Activated B cell treated with CpG ODN at 0.5 μM for 24 hours (primary cell): ENCODE measurements around the gene DRGX. TPM values are rescaled to one million over a fixed set of nuclear protein-coding genes. Genes with fewer than 3 reads are reported as not detected.

ENCODE experiments used
- ATAC-seq: fragments of 200-7000 bp; cut with Tn5 transposase; one replicate; pipeline ENCODE4 v1.10.0; 2021; ENCODE audit warnings: low read depth, mild to moderate bottlenecking, moderate library complexity
- CTCF ChIA-PET: fragments of 350-600 bp; sonication (Branson Sonifier 250); formaldehyde crosslinking; loops from one replicate; lab custom pipeline; 2021; ENCODE audit warnings: antibody characterized with exemption; lab: Charles Lee
- POLR2A ChIA-PET: fragments of 350-600 bp; sonication (Branson Sonifier 250); formaldehyde crosslinking; loops from one replicate; lab custom pipeline; 2021; ENCODE audit warnings: antibody characterized with exemption; lab: Charles Lee
- DNase-seq: peaks from one replicate; pipeline ENCODE4 v3.0.0; 2022
- H3K27ac Mint-ChIP-seq: one replicate; pipeline ENCODE4 v1.8.0; 2020; ENCODE audit warnings: mixed read lengths
- H3K27me3 Mint-ChIP-seq: one replicate; pipeline ENCODE4 v1.8.0; 2021; ENCODE audit warnings: mixed read lengths
- H3K36me3 Mint-ChIP-seq: one replicate; pipeline ENCODE4 v1.8.0; 2021; ENCODE audit warnings: low read depth, mixed read lengths
- H3K4me1 Mint-ChIP-seq: one replicate; pipeline ENCODE4 v1.8.0; 2021; ENCODE audit warnings: mixed read lengths
- H3K4me3 Mint-ChIP-seq: one replicate; pipeline ENCODE4 v1.8.0; 2020; ENCODE audit warnings: mild to moderate bottlenecking, mixed read lengths
- H3K9me3 Mint-ChIP-seq: one replicate; pipeline ENCODE4 v1.8.0; 2020; ENCODE audit warnings: mixed read lengths
- CTCF ChIP-seq: fragments of 200-600 bp; IDR thresholded peaks from one replicate; pipeline ENCODE4 v1.8.0; 2022; ENCODE audit warnings: antibody characterized with exemption, mild to moderate bottlenecking
- intact Hi-C: fragments of 100-400 bp; cut with micrococcal nuclease; formaldehyde crosslinking; loops from one replicate; pipeline ENCODE4 v1.15.1; 2024
- total RNA-seq: library from RNA; stranded (reverse); gene quantifications from 2 replicates; pipeline ENCODE4 v1.2.3, GENCODE V29; 2022

The DRGX gene
- total RNA-seq, 1 donor from 2014 or later, result not detected

- no peaks in the 10 kb centered on the region for H3K4me1 Mint-ChIP-seq
- TF ChIP-seq CTCF, result no peak
- H3K27me3 Mint-ChIP-seq, result peaks cover 5% of the 10 kb centered on the region
- no peak overlapping the region for H3K27ac Mint-ChIP-seq
- H3K9me3 Mint-ChIP-seq, result no peaks in the 10 kb centered on the region
- no peak overlapping the region for H3K4me3 Mint-ChIP-seq
- ChIA-PET CTCF (interaction anchor here (1.6 kb wide), 1 partner anchor 11 kb away, joined by 5 read pairs; no protein-coding TSS in a partner anchor), POLR2A (no interaction called here)
- ATAC-seq (no peak), DNase-seq (no peak)
- intact Hi-C loops, result no loop called here
- H3K36me3 Mint-ChIP-seq, result no peaks in the 10 kb centered on the region
Measured at GRCh38 chr10:49419005-49419404, 23.1 kb upstream of the DRGX start.

GRCh38 chr10:49418328-49418727 lies 22.4 kb upstream of the DRGX start:
- Mint-ChIP-seq H3K27me3 (peaks cover 5% of the 10 kb centered on the region), H3K27ac (no peak overlapping the region), H3K36me3 (no peaks in the 10 kb centered on the region), H3K4me3 (no peak overlapping the region), H3K9me3 (no peaks in the 10 kb centered on the region), H3K4me1 (no peaks in the 10 kb centered on the region)
- intact Hi-C loops, result no loop called here
- CTCF ChIA-PET, result interaction anchor here (1.6 kb wide), 1 partner anchor 11 kb away, joined by 5 read pairs; no protein-coding TSS in a partner anchor
- POLR2A ChIA-PET, result no interaction called here
- ATAC-seq (no peak), DNase-seq (no peak)
- no peak for TF ChIP-seq CTCF

- intact Hi-C loops, result no loop called here
- Mint-ChIP-seq H3K4me1 (no peaks in the 10 kb centered on the region), H3K36me3 (no peaks in the 10 kb centered on the region), H3K27ac (no peak overlapping the region), H3K27me3 (peaks cover 5% of the 10 kb centered on the region), H3K9me3 (no peaks in the 10 kb centered on the region), H3K4me3 (no peak overlapping the region)
- CTCF ChIA-PET, result no interaction called here
- POLR2A ChIA-PET, result no interaction called here
- TF ChIP-seq CTCF, result no peak
- DNase-seq (no peak), ATAC-seq (no peak)
Measured at GRCh38 chr10:49418053-49418326, 22.1 kb upstream of the DRGX start.

- ATAC-seq (no peak), DNase-seq (no peak)
- CTCF ChIA-PET, result no interaction called here
- Mint-ChIP-seq H3K4me1 (no peaks in the 10 kb centered on the region), H3K36me3 (no peaks in the 10 kb centered on the region), H3K4me3 (no peak overlapping the region), H3K27ac (no peak overlapping the region), H3K9me3 (no peaks in the 10 kb centered on the region), H3K27me3 (peaks cover 5% of the 10 kb centered on the region)
- intact Hi-C loops, result no loop called here
- no peak for TF ChIP-seq CTCF
- POLR2A ChIA-PET, result no interaction called here
Measured at GRCh38 chr10:49417311-49418052, 21.6 kb upstream of the DRGX start.

- intact Hi-C loops, result no loop called here
Measured at GRCh38 chr10:49415846-49416245, 20.0 kb upstream of the DRGX start.

More at GRCh38 chr10:49415846-49416245, 20.0 kb upstream of the DRGX start:
- CTCF ChIA-PET, result interaction anchor here (1.5 kb wide), 1 partner anchor 9 kb away, joined by 5 read pairs; no protein-coding TSS in a partner anchor
- POLR2A ChIA-PET, result no interaction called here
- DNase-seq, result no peak
- Mint-ChIP-seq H3K4me1 (no peaks in the 10 kb centered on the region), H3K36me3 (no peaks in the 10 kb centered on the region), H3K27ac (no peak overlapping the region), H3K9me3 (no peaks in the 10 kb centered on the region), H3K27me3 (peaks cover 5% of the 10 kb centered on the region), H3K4me3 (no peak overlapping the region)
- no peak for TF ChIP-seq CTCF
- ATAC-seq, result no peak
